ENCODE results near the gene TBC1D23.

Gene TBC1D23

GRCh38 chr3:100277255-100277800 is 16.5 kb downstream of the TBC1D23 start:
- no peak overlapping the region for H3K27ac ChIP-seq
- TF ChIP-seq, protein P1, sequence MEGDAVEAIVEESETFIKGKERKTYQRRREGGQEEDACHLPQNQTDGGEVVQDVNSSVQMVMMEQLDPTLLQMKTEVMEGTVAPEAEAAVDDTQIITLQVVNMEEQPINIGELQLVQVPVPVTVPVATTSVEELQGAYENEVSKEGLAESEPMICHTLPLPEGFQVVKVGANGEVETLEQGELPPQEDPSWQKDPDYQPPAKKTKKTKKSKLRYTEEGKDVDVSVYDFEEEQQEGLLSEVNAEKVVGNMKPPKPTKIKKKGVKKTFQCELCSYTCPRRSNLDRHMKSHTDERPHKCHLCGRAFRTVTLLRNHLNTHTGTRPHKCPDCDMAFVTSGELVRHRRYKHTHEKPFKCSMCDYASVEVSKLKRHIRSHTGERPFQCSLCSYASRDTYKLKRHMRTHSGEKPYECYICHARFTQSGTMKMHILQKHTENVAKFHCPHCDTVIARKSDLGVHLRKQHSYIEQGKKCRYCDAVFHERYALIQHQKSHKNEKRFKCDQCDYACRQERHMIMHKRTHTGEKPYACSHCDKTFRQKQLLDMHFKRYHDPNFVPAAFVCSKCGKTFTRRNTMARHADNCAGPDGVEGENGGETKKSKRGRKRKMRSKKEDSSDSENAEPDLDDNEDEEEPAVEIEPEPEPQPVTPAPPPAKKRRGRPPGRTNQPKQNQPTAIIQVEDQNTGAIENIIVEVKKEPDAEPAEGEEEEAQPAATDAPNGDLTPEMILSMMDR (IDR thresholded peaks at IDR 0.05) = no peak
- TF ChIP-seq ZFX (IDR thresholded peaks at IDR 0.05; ENCODE audit: borderline replicate concordance) = no peak

- H3K27ac ChIP-seq = no peak overlapping the region
- TF ChIP-seq, protein P1 (IDR thresholded peaks at IDR 0.05) = no peak
- TF ChIP-seq ZFX (IDR thresholded peaks at IDR 0.05; ENCODE audit: borderline replicate concordance) = no peak
Observed at GRCh38 chr3:100278910-100279309, 18.1 kb downstream of the TBC1D23 start.

DNA sequence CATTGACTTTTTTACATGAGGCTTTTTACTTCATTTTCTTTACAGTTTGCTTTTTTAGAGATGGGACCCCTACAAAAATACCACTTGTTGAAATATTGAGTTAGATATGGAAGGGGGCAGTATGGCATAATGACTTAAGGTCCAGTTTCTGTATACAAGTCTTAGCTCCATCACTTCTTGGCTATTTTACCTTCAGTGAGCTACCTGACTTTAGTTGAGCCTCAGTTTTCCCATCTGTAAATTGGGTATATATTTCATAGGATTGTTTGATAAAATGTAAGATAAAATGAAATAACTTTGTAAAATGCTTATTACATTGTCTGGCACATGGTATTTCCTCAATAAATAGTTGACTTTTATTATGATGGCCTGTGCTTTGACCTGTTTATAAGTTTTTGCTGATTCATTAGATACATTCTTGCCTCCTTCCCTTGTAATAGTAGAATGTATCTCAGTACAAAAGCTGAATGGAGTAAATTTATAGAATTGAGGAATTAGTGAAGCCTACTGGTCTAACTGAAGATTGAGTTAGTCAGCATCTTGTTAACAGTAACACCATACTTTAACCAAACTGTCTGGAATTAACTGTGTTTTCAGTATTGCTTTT is 27.6 kb downstream of the TBC1D23 start:
- TF ChIP-seq, protein P1 (IDR thresholded peaks at IDR 0.05) = no peak
- no peak for TF ChIP-seq ZFX (IDR thresholded peaks at IDR 0.05; ENCODE audit: borderline replicate concordance)
- H3K27ac ChIP-seq = no peak overlapping the region

DNA sequence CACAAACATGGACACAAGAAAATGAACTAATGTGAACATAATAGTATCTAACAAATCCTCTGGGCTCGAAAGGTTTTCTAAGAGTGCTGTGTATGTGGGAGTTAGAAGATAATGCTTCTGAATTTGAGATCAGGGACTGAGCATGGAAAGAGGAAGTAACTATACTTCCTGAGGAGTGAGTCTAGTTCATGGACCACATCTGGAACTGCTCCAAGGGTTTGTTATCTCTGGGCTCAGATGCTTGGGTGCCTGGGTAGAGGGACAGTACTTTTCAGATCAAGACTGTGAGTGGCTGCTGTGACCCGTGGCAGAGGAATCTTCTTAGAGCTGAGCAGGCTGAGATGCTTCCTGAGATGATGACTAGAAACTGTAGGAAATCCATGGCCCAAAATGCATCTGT is 28.5 kb downstream of the TBC1D23 start:
- TF ChIP-seq ZFX (IDR thresholded peaks at IDR 0.05; ENCODE audit: borderline replicate concordance) = no peak
- TF ChIP-seq, protein P1 (IDR thresholded peaks at IDR 0.05) = no peak

GRCh38 chr3:100295089-100295488 is 34.3 kb downstream of the TBC1D23 start:
- TF ChIP-seq, protein P1 (IDR thresholded peaks at IDR 0.05) = no peak

More for the DNA sequence above, 28.5 kb downstream of the TBC1D23 start:
- H3K27ac ChIP-seq = no peak overlapping the region

DNA sequence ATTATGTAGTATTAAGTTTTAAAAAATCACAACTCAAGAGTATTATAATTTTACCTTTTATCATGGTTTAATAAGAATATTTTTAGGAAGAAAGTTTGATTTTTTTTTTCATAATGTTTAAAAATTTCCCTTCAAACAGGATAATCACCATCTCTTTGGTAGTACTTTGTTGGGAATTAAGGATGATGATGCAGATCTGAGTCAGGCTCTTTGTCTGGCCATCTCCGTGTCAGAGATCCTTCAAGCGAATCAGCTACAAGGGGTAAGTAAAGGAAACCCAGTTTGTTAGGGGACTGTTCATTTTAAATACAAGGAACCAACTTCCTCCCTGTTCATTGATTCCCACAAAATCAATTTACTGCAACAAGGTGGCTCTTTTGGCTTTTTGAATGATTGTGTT is 37.0 kb downstream of the TBC1D23 start:
- no peak overlapping the region for H3K27ac ChIP-seq
- TF ChIP-seq, protein P1 (IDR thresholded peaks at IDR 0.05) = no peak
- no peak for TF ChIP-seq ZFX (IDR thresholded peaks at IDR 0.05; ENCODE audit: borderline replicate concordance)

More at GRCh38 chr3:100295089-100295488, 34.3 kb downstream of the TBC1D23 start:
- H3K27ac ChIP-seq = no peak overlapping the region

DNA sequence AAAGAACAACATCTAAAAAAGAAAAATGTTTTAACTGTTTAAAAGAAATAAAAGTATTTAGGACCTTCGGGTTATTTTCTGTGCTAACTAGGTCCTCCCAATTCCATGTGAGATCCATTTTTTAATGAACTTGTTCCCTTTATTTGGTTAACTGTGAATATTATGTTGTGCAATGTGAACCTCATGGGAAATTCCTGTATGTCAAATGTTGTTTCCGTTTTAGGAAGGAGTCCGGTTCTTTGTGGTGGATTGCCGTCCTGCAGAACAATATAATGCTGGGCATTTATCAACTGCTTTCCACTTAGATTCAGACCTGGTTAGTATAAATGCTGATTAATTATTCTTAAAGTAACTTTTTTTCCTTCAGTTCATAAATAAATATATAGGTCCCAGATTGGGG is 38.2 kb downstream of the TBC1D23 start:
- TF ChIP-seq ZFX (IDR thresholded peaks at IDR 0.05; ENCODE audit: borderline replicate concordance) = no peak
- TF ChIP-seq, protein P1 (IDR thresholded peaks at IDR 0.05) = no peak

More for the DNA sequence above, 38.2 kb downstream of the TBC1D23 start:
- H3K27ac ChIP-seq = no peak overlapping the region
